ENCODE measurements around the gene MLX. TPM values are rescaled to one million over a fixed set of nuclear protein-coding genes. Genes with fewer than 3 reads are reported as not detected.

MLX gene, protein sequence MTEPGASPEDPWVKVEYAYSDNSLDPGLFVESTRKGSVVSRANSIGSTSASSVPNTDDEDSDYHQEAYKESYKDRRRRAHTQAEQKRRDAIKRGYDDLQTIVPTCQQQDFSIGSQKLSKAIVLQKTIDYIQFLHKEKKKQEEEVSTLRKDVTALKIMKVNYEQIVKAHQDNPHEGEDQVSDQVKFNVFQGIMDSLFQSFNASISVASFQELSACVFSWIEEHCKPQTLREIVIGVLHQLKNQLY
- total RNA-seq = 10 to 100 TPM; 42.7 to 45.9 TPM

DNA sequence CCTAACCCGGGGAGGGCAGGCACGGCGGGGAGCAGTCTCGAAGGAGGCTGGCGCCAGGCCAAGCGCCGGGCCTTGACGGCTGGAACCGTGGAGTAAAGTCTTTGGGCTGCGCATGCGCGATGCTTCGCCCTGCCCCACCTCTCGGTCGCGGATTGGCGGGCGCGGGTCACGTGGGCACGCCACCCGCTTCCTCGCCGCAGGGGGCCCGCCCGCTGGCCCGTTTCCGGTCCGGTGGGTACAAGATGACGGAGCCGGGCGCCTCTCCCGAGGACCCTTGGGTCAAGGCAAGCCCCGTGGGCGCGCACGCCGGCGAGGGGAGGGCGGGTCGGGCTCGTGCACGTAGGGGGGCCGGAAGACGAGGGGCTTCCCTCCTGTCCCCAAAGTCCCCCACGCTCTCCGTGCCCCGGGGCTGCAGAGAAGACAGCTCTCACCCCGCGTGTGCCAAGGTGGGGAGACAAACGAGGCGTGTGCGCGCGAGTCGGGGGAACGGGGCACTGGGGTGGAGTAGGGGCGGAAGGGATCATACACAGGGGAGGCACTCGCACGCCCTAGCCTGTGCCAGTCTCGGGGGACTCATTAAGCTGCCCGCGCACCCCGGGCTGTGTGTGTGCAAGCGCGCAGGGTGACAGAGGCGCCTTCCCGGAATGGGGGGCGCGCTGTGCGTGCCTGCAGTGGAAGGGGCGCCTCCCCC is at the start of gene MLX:
TSS of gene MLX (plus strand) at position 218 of the 691 bp plus-strand sequence. CDS start at position 243, 25 bp downstream.
- Mint-ChIP-seq H3K27me3 (no peaks in the 10 kb centered on the region), H3K9me3 (no peaks in the 10 kb centered on the region), H3K36me3 (ENCODE audit: low read depth) (peaks cover 59% of the 10 kb centered on the region), H3K4me3 (peak within 1 kb of the TSS; percentile 96), H3K27ac (peak within 1 kb of the TSS; percentile 93), H3K4me1 (ENCODE audit: low read depth) (peaks cover 52% of the 10 kb centered on the region)
- ChIA-PET POLR2A (interaction anchor here (0.6 to 7.8 kb wide), 7 partner anchors 8 to 376 kb away, joined by 3 to 61 read pairs (median 4); partner anchors contain the start of gene PSMC3IP), CTCF (interaction anchor here (1.6 to 7.5 kb wide), 3 partner anchors 10 to 197 kb away, joined by 4 to 70 read pairs (median 8); partner anchors contain the start of gene PSMC3IP)
- intact Hi-C loops (cut with micrococcal nuclease) = no loop called here
- TF ChIP-seq, protein P1, sequence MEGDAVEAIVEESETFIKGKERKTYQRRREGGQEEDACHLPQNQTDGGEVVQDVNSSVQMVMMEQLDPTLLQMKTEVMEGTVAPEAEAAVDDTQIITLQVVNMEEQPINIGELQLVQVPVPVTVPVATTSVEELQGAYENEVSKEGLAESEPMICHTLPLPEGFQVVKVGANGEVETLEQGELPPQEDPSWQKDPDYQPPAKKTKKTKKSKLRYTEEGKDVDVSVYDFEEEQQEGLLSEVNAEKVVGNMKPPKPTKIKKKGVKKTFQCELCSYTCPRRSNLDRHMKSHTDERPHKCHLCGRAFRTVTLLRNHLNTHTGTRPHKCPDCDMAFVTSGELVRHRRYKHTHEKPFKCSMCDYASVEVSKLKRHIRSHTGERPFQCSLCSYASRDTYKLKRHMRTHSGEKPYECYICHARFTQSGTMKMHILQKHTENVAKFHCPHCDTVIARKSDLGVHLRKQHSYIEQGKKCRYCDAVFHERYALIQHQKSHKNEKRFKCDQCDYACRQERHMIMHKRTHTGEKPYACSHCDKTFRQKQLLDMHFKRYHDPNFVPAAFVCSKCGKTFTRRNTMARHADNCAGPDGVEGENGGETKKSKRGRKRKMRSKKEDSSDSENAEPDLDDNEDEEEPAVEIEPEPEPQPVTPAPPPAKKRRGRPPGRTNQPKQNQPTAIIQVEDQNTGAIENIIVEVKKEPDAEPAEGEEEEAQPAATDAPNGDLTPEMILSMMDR (IDR thresholded peaks at IDR 0.05) = no peak
- ATAC-seq (peak; percentile 72), DNase-seq (peak; percentile 93)

DNA sequence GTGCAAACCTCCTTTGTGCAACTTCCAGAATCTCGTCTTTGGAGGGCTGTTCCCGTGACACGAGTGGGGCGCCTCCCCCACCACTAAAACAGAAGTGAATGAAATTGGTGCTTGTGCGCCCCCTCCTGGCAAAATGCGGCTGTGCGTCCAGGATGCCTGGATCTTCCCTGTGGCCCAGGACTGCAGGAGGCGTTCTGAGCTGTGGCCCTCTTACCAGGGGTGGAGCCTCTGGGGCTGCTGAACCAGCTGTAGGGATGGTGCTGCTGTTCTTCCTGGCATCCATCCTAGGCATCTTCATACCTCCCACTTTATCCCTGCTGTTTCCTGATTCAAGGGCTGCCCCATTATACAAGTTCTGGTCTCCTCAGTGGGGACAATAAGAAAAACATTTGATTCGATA is 49.4 kb upstream of the MLX start:
- ATAC-seq (peak; percentile 84), DNase-seq (peak; percentile 90)
- no peaks in the 10 kb centered on the region for H3K36me3 Mint-ChIP-seq (ENCODE audit: low read depth)
- POLR2A ChIA-PET = no interaction called here
- H3K27ac Mint-ChIP-seq = no peak overlapping the region
- intact Hi-C loops (cut with micrococcal nuclease) = loop anchor here (2.0 kb wide), 1 partner anchor 79 kb away; no protein-coding TSS in a partner anchor
- H3K4me3 Mint-ChIP-seq = no peak overlapping the region
- no peaks in the 10 kb centered on the region for H3K4me1 Mint-ChIP-seq (ENCODE audit: low read depth)
- CTCF ChIA-PET = interaction anchor here (0.5 to 4.5 kb wide), 42 partner anchors 10 to 406 kb away, joined by 3 to 34 read pairs (median 4); partner anchors contain the start of genes CAVIN1, DHX58, GHDC and NAGLU
- no peaks in the 10 kb centered on the region for H3K27me3 Mint-ChIP-seq
- TF ChIP-seq, protein P1 (IDR thresholded peaks at IDR 0.05) = peak; percentile 97
- no peaks in the 10 kb centered on the region for H3K9me3 Mint-ChIP-seq

DNA sequence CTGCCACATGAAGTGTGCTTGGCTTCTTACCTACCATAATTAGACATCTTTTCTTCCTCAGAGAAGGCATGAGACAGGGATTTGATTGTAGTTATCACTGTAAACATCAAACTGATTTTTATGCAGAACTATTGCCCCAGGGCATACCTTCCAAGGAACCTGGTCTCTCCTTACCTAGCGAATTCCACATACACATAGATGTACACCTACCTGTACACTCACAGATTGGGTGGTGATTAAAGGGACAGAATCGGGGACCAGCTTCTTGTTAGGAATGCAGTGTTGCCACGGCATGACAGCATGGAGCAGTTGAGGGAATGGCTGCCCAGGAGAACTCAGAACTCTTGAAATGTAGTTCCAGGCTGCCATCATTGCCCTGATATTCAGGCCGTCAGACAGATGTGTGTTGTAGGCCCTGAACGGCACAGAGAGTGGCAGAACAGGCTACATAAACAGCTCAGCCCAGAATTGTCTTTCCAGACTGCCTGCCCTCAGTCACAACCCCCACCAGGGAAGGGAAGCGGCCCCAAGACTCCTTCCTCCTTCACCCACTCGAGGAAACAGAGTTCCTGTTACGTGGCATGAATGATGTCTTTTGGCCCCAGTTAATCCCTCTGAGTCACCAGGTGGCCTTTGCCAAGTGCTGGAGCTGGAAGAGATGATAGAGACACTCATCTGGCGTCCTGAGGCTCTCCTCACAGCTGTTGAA is 48.7 kb upstream of the MLX start:
- no peaks in the 10 kb centered on the region for H3K27me3 Mint-ChIP-seq
- CTCF ChIA-PET = interaction anchor here (0.5 to 4.5 kb wide), 42 partner anchors 9 to 386 kb away, joined by 3 to 34 read pairs (median 4); partner anchors contain the start of genes CAVIN1, GHDC, NAGLU and STAT3
- no peaks in the 10 kb centered on the region for H3K36me3 Mint-ChIP-seq (ENCODE audit: low read depth)
- intact Hi-C loops (cut with micrococcal nuclease) = no loop called here
- no peak for DNase-seq
- no peaks in the 10 kb centered on the region for H3K4me1 Mint-ChIP-seq (ENCODE audit: low read depth)
- H3K4me3 Mint-ChIP-seq = no peak overlapping the region
- no peak overlapping the region for H3K27ac Mint-ChIP-seq
- H3K9me3 Mint-ChIP-seq = no peaks in the 10 kb centered on the region
- TF ChIP-seq, protein P1 (IDR thresholded peaks at IDR 0.05) = no peak
- POLR2A ChIA-PET = interaction anchor here (1.3 kb wide), 1 partner anchor 206 kb away, joined by 5 read pairs; no protein-coding TSS in a partner anchor
- no peak for ATAC-seq

DNA sequence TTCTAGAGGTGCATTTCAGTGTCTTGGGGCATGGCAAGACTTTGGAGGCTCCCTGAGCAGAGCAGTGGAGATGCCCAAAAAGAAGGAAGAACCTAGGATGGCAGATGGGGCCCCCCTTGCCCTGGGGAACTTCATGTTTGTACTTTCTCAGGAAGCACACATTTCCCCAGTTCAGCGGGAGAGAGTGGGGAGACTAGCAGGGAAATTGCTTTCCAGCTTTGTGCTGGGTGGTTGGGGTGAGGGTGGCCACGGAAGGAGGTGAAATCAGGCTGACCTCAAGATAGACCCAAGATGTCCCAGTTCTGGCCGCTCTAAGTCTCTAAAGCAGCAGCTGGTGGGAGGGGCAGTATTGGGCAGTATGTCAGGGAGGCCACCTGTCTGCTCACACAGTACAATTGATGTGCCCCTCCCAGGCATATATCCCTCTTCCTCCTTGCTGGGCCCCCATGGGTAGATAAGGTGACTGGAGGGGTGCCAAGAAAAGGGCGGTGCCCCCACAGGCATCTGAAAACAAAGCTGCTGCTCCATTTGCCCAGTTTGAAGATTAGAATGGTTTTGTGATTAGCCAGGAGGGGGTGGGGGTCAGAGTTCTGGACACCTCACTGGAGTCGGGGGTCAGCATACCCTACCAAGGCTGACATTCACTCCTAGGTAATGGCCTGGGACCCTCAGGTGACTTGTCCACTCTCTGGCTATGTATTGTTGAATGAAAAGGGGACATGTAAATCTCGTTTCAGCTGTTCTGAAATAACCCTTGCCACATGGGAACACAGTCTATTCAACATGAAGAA is 48.0 kb upstream of the MLX start:
- Mint-ChIP-seq H3K4me3 (no peak overlapping the region), H3K36me3 (ENCODE audit: low read depth) (no peaks in the 10 kb centered on the region), H3K27me3 (no peaks in the 10 kb centered on the region), H3K9me3 (no peaks in the 10 kb centered on the region), H3K4me1 (ENCODE audit: low read depth) (no peaks in the 10 kb centered on the region), H3K27ac (no peak overlapping the region)
- POLR2A ChIA-PET = interaction anchor here (1.3 kb wide), 1 partner anchor 206 kb away, joined by 5 read pairs; no protein-coding TSS in a partner anchor
- no peak for ATAC-seq
- TF ChIP-seq, protein P1 (IDR thresholded peaks at IDR 0.05) = no peak
- DNase-seq = no peak
- CTCF ChIA-PET = interaction anchor here (0.7 to 4.5 kb wide), 23 partner anchors 8 to 197 kb away, joined by 3 to 34 read pairs (median 6); partner anchors contain the start of genes CAVIN1, NAGLU and PSMC3IP
- intact Hi-C loops (cut with micrococcal nuclease) = no loop called here
